WTC11 (cell line): ENCODE data around the gene SBK1. TPM values are rescaled to one million over a fixed set of nuclear protein-coding genes. Genes with fewer than 3 reads are reported as not detected.
"Not testable (repeated sequence)": the region's sequence is repeated elsewhere in the genome, so short reads cannot be mapped to it uniquely, and the experiment has no call there.

ENCODE experiments used
- ATAC-seq: fragments of 200-7000 bp; cut with Tn5 transposase; 2 replicates; pipeline ENCODE4 v1.10.0; 2021; ENCODE audit warnings: mild to moderate bottlenecking, moderate library complexity
- CTCF ChIA-PET: fragments of 300-600 bp; sonication (Branson Sonifier 250); formaldehyde crosslinking; loops from one replicate; lab custom pipeline; 2021; ENCODE audit warnings: antibody characterized with exemption; lab: Charles Lee
- POLR2A ChIA-PET: fragments of 350-600 bp; sonication (Branson Sonifier 250); formaldehyde crosslinking; loops from one replicate; lab custom pipeline; 2021; ENCODE audit warnings: antibody characterized with exemption; lab: Charles Lee
- DNase-seq: peaks from one replicate; pipeline ENCODE4 v3.0.0; 2021; ENCODE audit warnings: low spot score
- H3K27ac Mint-ChIP-seq: 2 replicates; pipeline ENCODE4 v1.8.0; 2021; ENCODE audit warnings: mixed read lengths
- H3K27me3 Mint-ChIP-seq: 2 replicates; pipeline ENCODE4 v1.8.0; 2021; ENCODE audit warnings: low read depth, mild to moderate bottlenecking, moderate library complexity, mixed read lengths
- H3K36me3 Mint-ChIP-seq: 2 replicates; pipeline ENCODE4 v1.8.0; 2021; ENCODE audit warnings: mixed read lengths
- H3K4me1 Mint-ChIP-seq: 2 replicates; pipeline ENCODE4 v1.8.0; 2022; ENCODE audit warnings: mixed read lengths
- H3K4me3 Mint-ChIP-seq: 2 replicates; pipeline ENCODE4 v1.8.0; 2021; ENCODE audit warnings: mild to moderate bottlenecking, moderate library complexity, mixed read lengths
- H3K9me3 Mint-ChIP-seq: 2 replicates; pipeline ENCODE4 v1.8.0; 2021; ENCODE audit warnings: mixed read lengths
- NFYB ChIP-seq: sonication (generic); formaldehyde crosslinking; conservative IDR thresholded peaks from 2 replicates; pipeline ENCODE4 v1.8.0; 2022; ENCODE audit warnings: low read depth, missing genetic modification reagents
- total RNA-seq: library from RNA; stranded (reverse); gene quantifications from 3 replicates; pipeline ENCODE4 v1.2.3, GENCODE V29; 2021
- TF ChIP-seq, protein P1 (sequence below): sonication (generic); formaldehyde crosslinking; IDR thresholded peaks from 2 replicates; pipeline ENCODE4 v1.8.0; 2022; ENCODE audit warnings: mild to moderate bottlenecking, missing genetic modification reagents
- TF ChIP-seq, protein P2 (sequence below): sonication (generic); formaldehyde crosslinking; IDR thresholded peaks from 2 replicates; pipeline ENCODE4 v1.8.1; 2023; ENCODE audit warnings: mild to moderate bottlenecking, missing genetic modification reagents, moderate library complexity

The SBK1 gene
- total RNA-seq, 1 experiment from 2014 or later, result 85.7 TPM

DNA sequence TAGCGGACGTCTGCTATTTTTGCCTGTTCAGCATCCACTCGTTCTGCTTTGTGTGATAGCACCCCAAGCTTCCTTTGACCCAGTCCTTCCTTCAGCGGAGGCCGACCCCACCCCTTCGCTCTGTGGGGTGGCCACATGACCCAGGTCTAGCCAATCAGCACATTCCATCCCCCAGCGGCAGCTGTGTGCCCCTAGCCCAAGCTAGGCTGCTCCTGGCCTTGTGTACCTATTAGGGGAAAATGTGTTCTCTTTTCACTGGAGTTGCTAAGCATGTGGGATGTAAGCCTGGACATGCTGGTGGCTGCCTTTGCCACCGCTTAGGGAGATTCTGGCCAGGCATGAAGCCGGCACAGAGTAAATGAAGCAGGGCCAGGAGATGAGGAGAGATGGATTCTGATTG, 37.9 kb downstream of the SBK1 start:
- TF ChIP-seq, protein P1, sequence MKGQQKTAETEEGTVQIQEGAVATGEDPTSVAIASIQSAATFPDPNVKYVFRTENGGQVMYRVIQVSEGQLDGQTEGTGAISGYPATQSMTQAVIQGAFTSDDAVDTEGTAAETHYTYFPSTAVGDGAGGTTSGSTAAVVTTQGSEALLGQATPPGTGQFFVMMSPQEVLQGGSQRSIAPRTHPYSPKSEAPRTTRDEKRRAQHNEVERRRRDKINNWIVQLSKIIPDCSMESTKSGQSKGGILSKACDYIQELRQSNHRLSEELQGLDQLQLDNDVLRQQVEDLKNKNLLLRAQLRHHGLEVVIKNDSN (CRISPR knock-in tag), result peak; percentile 88
- TF ChIP-seq, protein P2, sequence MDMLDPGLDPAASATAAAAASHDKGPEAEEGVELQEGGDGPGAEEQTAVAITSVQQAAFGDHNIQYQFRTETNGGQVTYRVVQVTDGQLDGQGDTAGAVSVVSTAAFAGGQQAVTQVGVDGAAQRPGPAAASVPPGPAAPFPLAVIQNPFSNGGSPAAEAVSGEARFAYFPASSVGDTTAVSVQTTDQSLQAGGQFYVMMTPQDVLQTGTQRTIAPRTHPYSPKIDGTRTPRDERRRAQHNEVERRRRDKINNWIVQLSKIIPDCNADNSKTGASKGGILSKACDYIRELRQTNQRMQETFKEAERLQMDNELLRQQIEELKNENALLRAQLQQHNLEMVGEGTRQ (CRISPR knock-in tag), result peak; percentile 92
- 0 out of 2 replicates have a peak, but pooled peaks have one; percentile 31 for TF ChIP-seq NFYB (CRISPR knock-in tag)
- H3K9me3 Mint-ChIP-seq, H3K36me3 Mint-ChIP-seq, POLR2A ChIA-PET, H3K27me3 Mint-ChIP-seq, H3K27ac Mint-ChIP-seq, H3K4me1 Mint-ChIP-seq, H3K4me3 Mint-ChIP-seq: not testable (repeated sequence)
- ATAC-seq (peak; percentile 98), DNase-seq (peak; percentile 64)
- CTCF ChIA-PET, result interaction anchor here (0.6 to 1.7 kb wide), 3 partner anchors 9 to 38 kb away, joined by 3 to 5 read pairs (median 3); no protein-coding TSS in a partner anchor

DNA sequence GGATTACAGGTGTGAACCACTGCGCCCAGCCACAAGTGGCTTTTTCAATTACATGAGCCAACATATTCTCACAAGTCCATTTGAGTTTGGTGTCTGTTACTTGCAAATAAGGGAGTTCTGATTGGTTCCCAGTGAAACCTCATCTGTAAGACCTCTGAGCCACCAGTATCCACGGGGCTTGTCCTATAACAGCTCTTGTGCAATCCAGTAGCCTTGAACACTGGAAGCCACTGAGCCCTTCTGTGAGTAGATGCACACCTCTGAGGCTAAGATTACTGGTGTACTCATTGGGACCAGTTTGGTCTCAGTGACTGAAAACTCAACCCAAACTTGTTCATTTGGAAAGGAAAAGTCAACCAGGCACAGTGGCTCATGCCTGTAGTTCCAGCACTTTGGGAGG, 38.7 kb downstream of the SBK1 start:
- H3K9me3 Mint-ChIP-seq, DNase-seq, H3K4me3 Mint-ChIP-seq, ATAC-seq, POLR2A ChIA-PET, H3K36me3 Mint-ChIP-seq, H3K27me3 Mint-ChIP-seq, H3K27ac Mint-ChIP-seq, H3K4me1 Mint-ChIP-seq: not testable (repeated sequence)
- CTCF ChIA-PET, result interaction anchor here (1.7 kb wide), 1 partner anchor 9 kb away, joined by 5 read pairs; no protein-coding TSS in a partner anchor

- H3K4me1 Mint-ChIP-seq, H3K36me3 Mint-ChIP-seq, ATAC-seq, H3K27me3 Mint-ChIP-seq, CTCF ChIA-PET, H3K9me3 Mint-ChIP-seq, DNase-seq, POLR2A ChIA-PET, H3K27ac Mint-ChIP-seq, H3K4me3 Mint-ChIP-seq: not testable (repeated sequence)
Observed at GRCh38 chr16:28332632-28333031, 40.3 kb downstream of the SBK1 start.

DNA sequence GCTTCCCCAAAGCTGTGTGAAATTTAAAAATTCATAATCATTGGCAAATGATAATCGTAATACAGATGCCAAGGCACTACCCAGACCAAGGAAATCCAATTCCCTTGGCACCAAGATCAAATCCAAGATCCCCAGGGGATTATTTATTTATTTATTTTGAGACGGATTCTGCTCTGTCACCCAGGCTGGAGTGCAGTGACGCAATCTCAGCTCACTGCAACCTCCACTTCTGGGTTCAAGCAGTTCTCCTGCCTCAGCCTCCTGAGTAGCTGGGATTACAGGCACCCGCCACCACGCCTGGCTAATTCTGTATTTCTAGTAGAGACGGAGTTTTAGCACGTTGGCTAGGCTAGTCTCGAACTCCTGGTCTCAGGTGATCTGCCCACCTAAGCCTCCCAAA, 43.4 kb downstream of the SBK1 start:
- DNase-seq, H3K27me3 Mint-ChIP-seq, ATAC-seq, H3K36me3 Mint-ChIP-seq, H3K4me3 Mint-ChIP-seq, H3K4me1 Mint-ChIP-seq, POLR2A ChIA-PET, H3K27ac Mint-ChIP-seq, H3K9me3 Mint-ChIP-seq, CTCF ChIA-PET: not testable (repeated sequence)

- POLR2A ChIA-PET, CTCF ChIA-PET, ATAC-seq: not testable (repeated sequence)
Observed at GRCh38 chr16:28336940-28337710, 44.8 kb downstream of the SBK1 start.

DNA sequence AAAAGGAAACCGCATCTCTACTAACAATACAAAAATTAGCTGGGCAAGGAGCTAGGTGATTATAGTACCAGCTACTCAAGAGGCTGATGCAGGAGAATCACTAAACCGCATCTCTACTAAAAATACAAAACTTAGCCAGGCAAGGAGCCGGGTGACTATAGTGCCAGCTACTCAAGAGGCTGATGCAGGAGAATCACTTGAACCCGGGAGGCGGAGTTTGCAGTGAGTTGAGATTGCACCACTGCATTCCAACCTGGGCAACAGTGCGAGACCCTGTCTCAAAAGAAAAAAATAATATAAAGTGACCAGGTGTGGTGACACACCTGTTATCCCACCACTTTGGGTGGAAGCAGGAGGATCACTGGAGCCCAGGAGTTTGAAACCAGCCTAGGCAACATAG, 45.9 kb downstream of the SBK1 start:
- H3K4me3 Mint-ChIP-seq, H3K36me3 Mint-ChIP-seq, POLR2A ChIA-PET: not testable (repeated sequence)

More at GRCh38 chr16:28336940-28337710, 44.8 kb downstream of the SBK1 start:
- not testable (repeated sequence) for H3K4me1 Mint-ChIP-seq, H3K4me3 Mint-ChIP-seq, H3K9me3 Mint-ChIP-seq, DNase-seq, H3K27me3 Mint-ChIP-seq, H3K36me3 Mint-ChIP-seq, H3K27ac Mint-ChIP-seq

GRCh38 chr16:28362600-28362999, 70.3 kb downstream of the SBK1 start:
- H3K9me3 Mint-ChIP-seq, POLR2A ChIA-PET, H3K27me3 Mint-ChIP-seq, H3K4me3 Mint-ChIP-seq, H3K36me3 Mint-ChIP-seq, ATAC-seq, H3K4me1 Mint-ChIP-seq, CTCF ChIA-PET, H3K27ac Mint-ChIP-seq, DNase-seq: not testable (repeated sequence)

More for the DNA sequence above, 45.9 kb downstream of the SBK1 start:
- CTCF ChIA-PET, result interaction anchor here (1.1 kb wide), 1 partner anchor 17 kb away, joined by 3 read pairs; no protein-coding TSS in a partner anchor
- not testable (repeated sequence) for H3K27me3 Mint-ChIP-seq, H3K9me3 Mint-ChIP-seq, ATAC-seq, H3K27ac Mint-ChIP-seq, H3K4me1 Mint-ChIP-seq, DNase-seq

DNA sequence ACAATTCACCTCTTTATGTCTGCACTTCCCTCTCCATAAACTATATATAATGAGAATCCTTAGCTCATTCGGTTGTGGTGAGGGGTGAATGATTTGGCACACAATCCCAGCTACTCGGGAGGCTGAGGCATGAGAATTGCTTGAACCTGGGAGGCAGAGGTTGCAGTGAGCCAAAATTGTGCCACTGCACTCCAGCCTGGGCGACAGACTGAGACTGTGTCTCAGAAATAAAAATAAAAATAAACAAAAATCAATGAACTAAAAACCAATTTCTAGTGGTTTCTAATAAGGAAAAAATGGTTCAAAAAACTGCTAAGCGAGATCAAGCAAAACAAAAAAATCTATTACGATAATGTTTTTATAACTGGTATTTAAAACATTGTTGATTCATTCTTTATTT, 71.1 kb downstream of the SBK1 start, which contains the start of gene NPIPB6:
TSS of gene NPIPB6 (minus strand) at position 101 of the 400 bp plus-strand sequence. CDS start 686 bp downstream, outside the sequence.
- H3K9me3 Mint-ChIP-seq, DNase-seq, ATAC-seq, H3K4me3 Mint-ChIP-seq, CTCF ChIA-PET, H3K27ac Mint-ChIP-seq, H3K36me3 Mint-ChIP-seq, H3K4me1 Mint-ChIP-seq, POLR2A ChIA-PET, H3K27me3 Mint-ChIP-seq: not testable (repeated sequence)

DNA sequence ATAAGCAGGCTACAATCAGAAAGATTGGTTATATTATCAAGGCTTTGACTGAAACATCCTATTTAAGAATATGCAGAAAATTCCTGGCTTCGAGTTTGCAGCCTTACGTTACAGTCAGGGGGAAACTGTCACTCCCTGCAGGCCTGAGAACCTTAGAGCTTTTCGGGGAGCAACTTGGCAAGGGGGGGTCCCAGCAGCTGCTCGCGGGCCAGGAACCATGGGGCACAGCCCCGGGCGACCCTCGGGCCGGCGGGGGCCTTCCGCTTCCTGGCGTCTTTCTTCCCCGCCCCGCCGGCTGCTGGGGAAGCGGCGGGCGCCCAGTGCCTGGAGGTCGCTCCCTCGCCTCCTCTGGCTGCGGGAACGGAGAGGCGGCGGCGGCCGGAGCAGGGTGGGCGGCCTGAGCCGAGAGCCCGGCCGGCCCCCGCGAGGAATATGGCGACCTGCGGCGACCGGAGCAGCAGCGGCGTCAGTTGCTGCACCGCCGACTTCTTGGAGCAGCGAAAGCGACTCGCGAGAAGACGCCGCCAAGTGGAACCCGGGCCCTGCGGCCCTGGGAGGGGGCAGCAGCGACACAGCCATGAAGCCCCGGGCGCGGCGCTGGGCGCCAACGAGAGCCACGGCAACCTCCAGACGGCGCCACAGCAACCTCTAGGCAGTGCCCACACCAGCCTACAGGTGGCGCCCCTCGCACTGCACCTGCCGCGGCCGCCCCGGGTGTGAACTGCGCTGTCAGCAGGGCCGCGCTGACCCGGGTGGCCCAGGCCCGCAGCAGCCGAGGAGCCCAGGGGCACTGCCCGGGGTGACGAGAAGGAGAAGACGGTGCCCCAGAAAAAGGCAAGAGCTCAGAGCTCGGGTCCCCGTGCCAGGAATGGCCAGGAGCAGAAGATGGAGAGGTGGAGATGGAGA, 72.2 kb downstream of the SBK1 start:
- DNase-seq, POLR2A ChIA-PET, H3K27ac Mint-ChIP-seq, H3K9me3 Mint-ChIP-seq, H3K36me3 Mint-ChIP-seq, H3K4me1 Mint-ChIP-seq, H3K27me3 Mint-ChIP-seq, H3K4me3 Mint-ChIP-seq, CTCF ChIA-PET: not testable (repeated sequence)
- ATAC-seq, result peak; percentile 97

- peak; percentile 15 for DNase-seq
- H3K9me3 Mint-ChIP-seq, ATAC-seq, POLR2A ChIA-PET, H3K27ac Mint-ChIP-seq, H3K36me3 Mint-ChIP-seq, CTCF ChIA-PET, H3K27me3 Mint-ChIP-seq, H3K4me1 Mint-ChIP-seq: not testable (repeated sequence)
- peak overlapping the region; percentile 36; the same call in 1 of the 2 replicates for H3K4me3 Mint-ChIP-seq
Observed at GRCh38 chr16:28367926-28368325, 75.6 kb downstream of the SBK1 start.
